Posterior vena cava (tissue), 2 donors: ENCODE results near the gene SLC18A2. TPM values are rescaled to one million over a fixed set of nuclear protein-coding genes. Genes with fewer than 3 reads are reported as not detected.
"Not testable (repeated sequence)": the region's sequence is repeated elsewhere in the genome, so short reads cannot be mapped to it uniquely, and the experiment has no call there.

Source experiments
- DNase-seq: peaks from one replicate; pipeline ENCODE4 v3.0.0-alpha.2; 2020; ENCODE audit warnings: low spot score
- intact Hi-C, 2 donors: fragments of 100-400 bp; cut with DNase I; formaldehyde crosslinking; loops; one replicate each; pipeline versions ENCODE4 v1.14.1 to v1.14.2; 2022 to 2023
- total RNA-seq, 2 donors: library from RNA; stranded (reverse); fragmentation: NEBNext Ultra II Directional; extraction: Animal tissue kit (Norgen Biotek cat#: 25700); gene quantifications; one replicate each; pipeline ENCODE4 v1.2.1, GENCODE V29; 2021
- donor health status: DM: yes; HTN: yes; CAD: no.
- donor health status: DM: yes; HTN: yes; CAD: no.

The SLC18A2 gene
- total RNA-seq, 2 donors from 2014 or later, result 0.81 to 2.7 TPM

GRCh38 chr10:117298219-117298618, 57.3 kb downstream of the SLC18A2 start:
- intact Hi-C loops, result no loop called here
- no peak for DNase-seq

GRCh38 chr10:117299435-117299834, 58.5 kb downstream of the SLC18A2 start:
- no peak for DNase-seq
- intact Hi-C loops, result no loop called here

GRCh38 chr10:117300671-117301070, 59.8 kb downstream of the SLC18A2 start:
- no peak for DNase-seq
- intact Hi-C loops, result no loop called here

- intact Hi-C loops, DNase-seq: not testable (repeated sequence)
Measured at GRCh38 chr10:117303451-117303850, 62.5 kb downstream of the SLC18A2 start.

GRCh38 chr10:117306674-117307073, 65.8 kb downstream of the SLC18A2 start:
- intact Hi-C loops, result no loop called here
- no peak for DNase-seq

GRCh38 chr10:117311261-117311660, 70.3 kb downstream of the SLC18A2 start:
- intact Hi-C loops, result no loop called here
- no peak for DNase-seq

- intact Hi-C loops, result no loop called here
- no peak for DNase-seq
Measured at GRCh38 chr10:117312430-117312829, 71.5 kb downstream of the SLC18A2 start.

GRCh38 chr10:117313641-117314040, 72.7 kb downstream of the SLC18A2 start:
- intact Hi-C loops, result no loop called here
- no peak for DNase-seq

- intact Hi-C loops, result no loop called here
- no peak for DNase-seq
Measured at GRCh38 chr10:117316701-117317100, 75.8 kb downstream of the SLC18A2 start.

GRCh38 chr10:117318909-117319308, 78.0 kb downstream of the SLC18A2 start:
- no peak for DNase-seq
- intact Hi-C loops, result no loop called here

- DNase-seq, result no peak
- intact Hi-C loops, result no loop called here
Measured at GRCh38 chr10:117320050-117320665, 79.2 kb downstream of the SLC18A2 start.

- intact Hi-C loops, result no loop called here
- no peak for DNase-seq
Measured at GRCh38 chr10:117322260-117322659, 81.3 kb downstream of the SLC18A2 start.

- intact Hi-C loops, result no loop called here
Measured at GRCh38 chr10:117324367-117324766, 83.5 kb downstream of the SLC18A2 start.

GRCh38 chr10:117327262-117327661, 86.3 kb downstream of the SLC18A2 start:
- intact Hi-C loops, result no loop called here
- no peak for DNase-seq

More at GRCh38 chr10:117324367-117324766, 83.5 kb downstream of the SLC18A2 start:
- DNase-seq, result no peak

Other genes with a start within 250 kb of the SLC18A2 start
- gene SHTN1, start 235.9 kb upstream of the SLC18A2 start, total RNA-seq, result 10 to 100 TPM; 11.9 to 14.4 TPM
- not detected for gene VAX1, start 102.8 kb upstream of the SLC18A2 start, total RNA-seq
- not detected for gene KCNK18, start 43.6 kb upstream of the SLC18A2 start, total RNA-seq
- 10 to 100 TPM; 29.2 to 35.7 TPM for gene PDZD8, start 134.3 kb downstream of the SLC18A2 start, total RNA-seq